Heart left ventricle (tissue), 16 donors: ENCODE data around the gene NAA16. TPM values are rescaled to one million over a fixed set of nuclear protein-coding genes. Genes with fewer than 3 reads are reported as not detected.
A peak's percentile ranks its signal among the peaks of the same experiment; 100 is the strongest.

Experiments
- ATAC-seq, 4 donors: fragments of 200-7000 bp; cut with Tn5 transposase; one replicate each; pipeline ENCODE4 v1.9.1; 2020 to 2022; ENCODE audit warnings: moderate library complexity in 4 of 4, mild to moderate bottlenecking in 3 of 4, moderate number of reproducible peaks in 1 of 4
- DNase-seq, 5 donors: peaks; one replicate each; pipeline ENCODE4 v3.0.0-alpha.2; 2020
- H3K27ac ChIP-seq, 12 donors: fragments of 200-600 bp; sonication (generic) in 4 of 12; one replicate each; pipeline versions ENCODE4 v1.5.0 to v1.8.0; 2016 to 2022; ENCODE audit warnings: mild to moderate bottlenecking in 2 of 12
- H3K27me3 ChIP-seq, 9 donors: fragments of 200-600 bp; sonication (generic) in 2 of 9; one replicate each; pipeline versions ENCODE4 v1.5.1 to v1.8.0; 2016 to 2022; ENCODE audit warnings: mild to moderate bottlenecking in 3 of 9
- H3K36me3 ChIP-seq, 9 donors: fragments of 200-600 bp; sonication (generic) in 2 of 9; one replicate each; pipeline versions ENCODE4 v1.5.0 to v1.8.0; 2018 to 2022; ENCODE audit warnings: mild to moderate bottlenecking in 2 of 9
- H3K4me1 ChIP-seq, 12 donors: fragments of 200-600 bp; sonication (generic) in 4 of 12; one replicate each; pipeline versions ENCODE4 v1.5.0 to v1.8.0; 2016 to 2022; ENCODE audit warnings: mild to moderate bottlenecking in 3 of 12
- H3K4me3 ChIP-seq, 12 donors: fragments of 200-600 bp; sonication (generic) in 4 of 12; one replicate each; pipeline versions ENCODE4 v1.5.0 to v1.8.0; 2017 to 2022; ENCODE audit warnings: mild to moderate bottlenecking in 9 of 12, moderate library complexity in 4 of 12
- H3K9me3 ChIP-seq, 12 donors: fragments of 200-600 bp; sonication (generic) in 4 of 12; one replicate each; pipeline versions ENCODE4 v1.5.0 to v1.8.0; 2016 to 2022; ENCODE audit warnings: mild to moderate bottlenecking in 1 of 12
- CTCF ChIP-seq, 12 donors: fragments of 200-600 bp; sonication (generic) in 4 of 12; IDR thresholded peaks; one replicate each; pipeline versions ENCODE4 v1.5.0 to v1.8.0; 2018 to 2022; ENCODE audit warnings: antibody characterized with exemption in 12 of 12, mild to moderate bottlenecking in 5 of 12
- POLR2A ChIP-seq, 2 donors: fragments of 450-650 bp; IDR thresholded peaks; one replicate each; pipeline ENCODE4 v1.6.1; 2017; ENCODE audit warnings: antibody characterized with exemption in 2 of 2, mild to moderate bottlenecking in 2 of 2, moderate library complexity in 2 of 2
- WGBS, 4 donors: extraction: QIAGEN DNeasy Blood & Tissue Kit in 2 of 4; methylation state at CpG; one replicate each; pipeline versions ENCODE4 v1.1.5 to v1.1.7; 2013 to 2018; 5-methylcytosine and 5-hydroxymethylcytosine counted together
- intact Hi-C, 10 donors: fragments of 100-400 bp; cut with DNase I; formaldehyde crosslinking; loops; one replicate each; pipeline versions ENCODE4 v1.11.1 to v1.14.2; 2022
- polyA plus RNA-seq, 2 donors: library from polyadenylated mRNA; stranded (reverse); fragments of 200-250 nt; gene quantifications; one replicate each; pipeline ENCODE4 v1.2.3, GENCODE V29; 2013
- total RNA-seq, 9 donors: library from RNA; depleted of rRNA in 2 of 9; stranded (reverse); fragments of >200 nt in 2 of 9; fragmentation: NEBNext Ultra II Directional in 3 of 9; extraction: Animal tissue kit (Norgen Biotek cat#: 25700) in 3 of 9; gene quantifications; one replicate each; pipeline versions ENCODE4 v1.1.0 to v1.2.4, GENCODE V29; 2016 to 2023
- donor health status: ischemic (EF 13 %, LVEDD 7.1; RV severe dilation, severe dysfunction).
- donor health status: healthy with polysubstance abuse.
- donor health status: DM: no; HTN: yes; CAD: no.
- donor health status: DM: no; HTN: no; CAD: no.
- donor health status: ischemic (EF 25% LVEDD 6.9; RV normal size, moderate dysfunction).
- donor health status: ischemic (EF 25% LVEDD 5.7; RV mildly dilated, moderate dysfunction).
- donor health status: healthy.
- donor health status: DM: yes; HTN: yes; CAD: no.
- donor health status: ischemic (EF 35%, LVEDD 5.7; RV mildly dilated, moderate dysfunction).
- donor health status: nonischemic (EF 11% LVEDD 7.7; RV severe dilation, severe dysfunction).
- donor health status: DM: yes; HTN: yes; CAD: no.
- donor health status: PGD.
- donor health status: ischemic (EF 29% LVEDD 5.4; RV normal size, mild dysfunction).
- donor health status: nonischemic (EF 23%, LVEDD 6.1; RV moderate dilation, normal function).

Gene NAA16
- total and polyA plus RNA-seq, 11 donors, result 3.6 to 10.7 (median 7.3) TPM

GRCh38 chr13:41398494-41399170 is 87.6 kb downstream of the NAA16 start:
- H3K4me3 ChIP-seq, result no peak overlapping the region
- no peaks in the 10 kb centered on the region for H3K36me3 ChIP-seq
- no peak for DNase-seq
- WGBS, 4 donors, result 75 to 82% (median 79%) methylated on average over 7 of the region's 7 CpGs
- H3K27me3 ChIP-seq, result no peaks in the 10 kb centered on the region
- no peak overlapping the region for H3K27ac ChIP-seq
- no peaks in the 10 kb centered on the region for H3K4me1 ChIP-seq
- intact Hi-C loops, result no loop called here
- no peaks in the 10 kb centered on the region for H3K9me3 ChIP-seq
- ATAC-seq, result no peak
- TF ChIP-seq POLR2A (IDR thresholded peaks at IDR 0.05) (no peak), CTCF (IDR thresholded peaks at IDR 0.05) (no peak)

- no peaks in the 10 kb centered on the region for H3K4me1 ChIP-seq
- WGBS, 4 donors, result 87 to 93% (median 92%) methylated on average over 4 of the region's 4 CpGs
- ATAC-seq (no peak), DNase-seq (no peak)
- H3K9me3 ChIP-seq, result no peaks in the 10 kb centered on the region
- H3K27me3 ChIP-seq, result no peaks in the 10 kb centered on the region
- intact Hi-C loops, result no loop called here
- no peak for TF ChIP-seq CTCF (IDR thresholded peaks at IDR 0.05)
- no peak for TF ChIP-seq POLR2A (IDR thresholded peaks at IDR 0.05)
- H3K4me3 ChIP-seq, result no peak overlapping the region
- no peak overlapping the region for H3K27ac ChIP-seq
- H3K36me3 ChIP-seq, result no peaks in the 10 kb centered on the region
Measured at GRCh38 chr13:41401366-41401765, 90.3 kb downstream of the NAA16 start.

GRCh38 chr13:41402691-41403511 is 91.8 kb downstream of the NAA16 start:
- no peak for TF ChIP-seq CTCF (IDR thresholded peaks at IDR 0.05)
- TF ChIP-seq POLR2A (IDR thresholded peaks at IDR 0.05), result no peak
- Histone ChIP-seq H3K27ac (no peak overlapping the region), H3K9me3 (no peaks in the 10 kb centered on the region), H3K4me1 (no peaks in the 10 kb centered on the region), H3K36me3 (no peaks in the 10 kb centered on the region), H3K4me3 (no peak overlapping the region), H3K27me3 (no peaks in the 10 kb centered on the region)
- WGBS, 4 donors, result 75 to 78% (median 77%) methylated on average over 11 to 14 of the region's 14 CpGs
- intact Hi-C loops, result no loop called here
- ATAC-seq (peak in 1 of 4 donors; percentile 56), DNase-seq (no peak)

GRCh38 chr13:41403983-41404382 is 92.9 kb downstream of the NAA16 start:
- WGBS, 4 donors, result 70 to 97% (median 94%) methylated on average over 4 of the region's 4 CpGs
- no peaks in the 10 kb centered on the region for H3K4me1 ChIP-seq
- H3K27ac ChIP-seq, result no peak overlapping the region
- H3K9me3 ChIP-seq, result no peaks in the 10 kb centered on the region
- TF ChIP-seq CTCF (IDR thresholded peaks at IDR 0.05), result no peak
- TF ChIP-seq POLR2A (IDR thresholded peaks at IDR 0.05), result no peak
- no peak for DNase-seq
- no peaks in the 10 kb centered on the region for H3K27me3 ChIP-seq
- no peak overlapping the region for H3K4me3 ChIP-seq
- H3K36me3 ChIP-seq, result no peaks in the 10 kb centered on the region
- ATAC-seq, result no peak
- intact Hi-C loops, result no loop called here
